ENCODE results near the gene GALNT1.

GALNT1 gene

DNA sequence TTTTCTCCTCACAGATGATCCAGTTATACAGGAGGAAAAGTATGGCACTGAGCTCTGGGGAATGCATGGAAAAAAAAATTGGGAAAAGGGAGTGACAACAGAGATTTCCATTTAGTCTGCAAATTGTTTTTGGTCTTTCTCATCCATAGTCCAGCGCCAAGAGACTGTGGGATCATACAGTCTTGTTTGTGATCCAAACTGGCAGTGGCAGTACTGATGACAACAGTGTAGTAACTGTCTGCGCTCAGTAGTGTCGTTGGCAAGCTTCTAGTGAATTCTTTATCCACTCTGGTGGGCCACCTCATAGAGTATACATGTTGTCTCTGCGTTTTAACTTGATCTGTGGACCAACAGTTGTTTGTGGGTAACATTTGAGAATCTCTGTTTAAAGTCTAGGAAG, 37.9 kb downstream of the GALNT1 start:
- DNase-seq: no peak

DNA sequence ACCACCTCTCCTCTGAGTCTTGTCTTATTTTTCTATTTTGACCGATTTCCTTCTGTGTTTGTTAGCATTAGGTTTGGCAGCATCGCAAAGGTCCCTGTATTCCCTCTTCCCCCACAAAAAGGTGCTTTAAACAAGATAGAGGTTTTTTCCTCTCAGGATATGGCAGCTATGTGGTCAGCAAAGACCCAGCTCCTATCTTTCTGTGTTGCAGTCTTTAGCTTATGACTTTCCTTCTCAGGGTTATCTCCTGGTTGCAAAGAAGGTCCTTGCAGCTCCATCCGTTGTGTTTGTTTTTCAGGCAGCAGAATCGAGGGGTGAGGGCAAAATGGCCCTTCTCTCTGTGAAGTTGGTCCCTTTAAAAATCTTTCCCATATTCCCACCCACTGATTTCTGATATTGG, 38.4 kb downstream of the GALNT1 start:
- DNase-seq: no peak

DNA sequence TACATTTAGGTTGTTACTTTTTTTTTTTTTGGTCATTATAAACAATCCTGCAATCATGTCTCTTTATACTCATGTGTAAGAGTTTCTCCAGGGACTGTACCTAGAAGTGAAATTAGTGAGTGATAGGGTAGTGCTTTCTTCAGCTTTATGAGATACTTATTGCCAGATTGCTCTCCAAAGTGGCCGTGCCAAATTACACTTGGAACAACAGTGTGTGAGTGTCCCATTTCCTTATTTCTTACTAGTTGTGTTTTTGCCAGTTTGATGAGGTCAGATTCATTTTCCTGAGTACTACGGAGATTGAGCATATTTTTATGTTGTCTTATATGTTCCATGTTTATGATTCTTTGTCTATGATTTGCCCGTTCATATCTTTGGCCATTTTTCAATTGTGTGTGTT, 39.2 kb downstream of the GALNT1 start:
- no peak for DNase-seq

DNA sequence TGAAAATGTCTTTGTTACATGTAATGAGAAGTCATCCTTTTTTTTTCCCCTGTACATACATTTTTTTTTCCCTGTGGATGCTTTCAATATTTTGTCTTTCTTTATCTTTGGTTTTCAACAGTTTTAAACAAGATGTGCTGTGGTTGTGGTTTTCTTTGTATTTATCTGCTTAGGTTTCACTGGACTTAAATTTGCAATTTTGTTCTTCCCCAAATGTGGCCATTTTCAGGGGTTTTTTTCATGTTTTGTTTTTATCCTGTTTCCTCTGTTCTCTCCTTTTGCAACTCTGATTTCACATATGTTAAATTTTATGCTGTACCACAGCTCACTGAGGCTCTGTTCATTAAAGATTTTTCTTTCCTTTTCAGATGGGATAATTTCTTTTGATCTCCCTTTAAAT, 41.7 kb downstream of the GALNT1 start:
- no peak for DNase-seq

GRCh38 chr18:35624146-35624545, 42.6 kb downstream of the GALNT1 start:
- DNase-seq: no peak

- no peak for DNase-seq
Observed at GRCh38 chr18:35625232-35625631, 43.7 kb downstream of the GALNT1 start.

DNA sequence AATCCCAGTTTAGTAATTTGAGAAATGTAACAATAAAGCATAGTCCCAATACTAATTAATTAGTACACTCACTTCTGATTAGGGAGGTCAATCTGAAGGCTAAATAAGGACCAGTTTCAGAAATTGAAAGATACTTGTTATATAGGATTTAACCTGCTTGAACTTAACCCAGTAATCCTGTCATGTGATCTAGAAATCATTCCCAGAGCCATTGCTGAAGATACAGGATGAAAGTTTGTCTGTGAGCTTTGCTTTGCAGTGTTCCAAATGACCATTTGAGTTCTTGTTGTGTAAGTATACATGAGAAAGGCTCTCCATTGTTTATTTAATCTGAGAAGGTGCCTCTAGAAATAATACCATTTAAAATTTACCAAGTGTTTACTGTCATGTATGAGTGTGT, 52.2 kb downstream of the GALNT1 start:
- DNase-seq: no peak

GRCh38 chr18:35634323-35634722, 52.8 kb downstream of the GALNT1 start:
- peak; percentile 32 for DNase-seq

DNA sequence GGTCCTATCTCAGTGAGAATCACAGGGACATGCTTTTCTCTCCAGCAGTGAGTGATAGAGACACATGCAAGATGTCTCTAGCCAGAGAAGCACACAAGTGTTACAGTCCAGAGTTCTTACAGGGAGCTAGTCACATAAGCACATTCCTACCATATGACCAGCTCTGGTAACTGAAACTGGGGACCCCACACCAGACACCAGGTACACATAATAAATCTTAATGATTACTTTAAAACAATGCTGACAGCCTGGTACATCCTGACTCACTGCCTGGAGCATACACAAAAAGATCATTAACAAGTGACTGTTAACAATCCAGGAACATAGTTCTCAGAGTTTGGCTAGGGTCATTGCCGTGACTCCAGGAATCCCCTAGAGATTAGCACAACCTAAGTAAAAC, 53.6 kb downstream of the GALNT1 start:
- peak; percentile 79 for DNase-seq

- DNase-seq: no peak
Observed at GRCh38 chr18:35637227-35637626, 55.7 kb downstream of the GALNT1 start.

- no peak for DNase-seq
Observed at GRCh38 chr18:35639296-35639695, 57.8 kb downstream of the GALNT1 start.

GRCh38 chr18:35641467-35641866, 59.9 kb downstream of the GALNT1 start:
- DNase-seq: no peak

- DNase-seq: no peak
Observed at GRCh38 chr18:35641916-35642315, 60.4 kb downstream of the GALNT1 start.

DNA sequence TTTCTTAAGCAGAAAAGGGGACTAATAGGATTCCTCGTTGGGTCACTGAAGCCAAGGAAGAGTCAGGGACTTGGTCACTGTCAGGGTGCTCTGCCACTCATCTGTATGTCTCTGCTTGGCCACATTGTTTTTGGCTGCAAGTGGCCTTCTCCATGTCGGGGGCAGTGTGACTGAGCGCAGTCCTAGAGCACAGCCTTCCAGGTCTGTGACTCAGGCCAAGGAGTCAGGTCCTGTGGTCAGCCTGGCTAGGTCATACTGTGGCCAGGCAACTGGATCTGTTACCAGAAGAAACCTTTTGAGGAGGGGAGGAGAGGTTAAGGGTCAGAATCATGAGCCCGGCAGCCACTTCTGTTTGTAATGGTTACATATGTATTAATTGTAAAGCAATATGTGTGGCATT, 61.3 kb downstream of the GALNT1 start:
- no peak for DNase-seq

GRCh38 chr18:35646449-35646848, 64.9 kb downstream of the GALNT1 start:
- no peak for DNase-seq

GRCh38 chr18:35653392-35654135, 72.0 kb downstream of the GALNT1 start:
- no peak for DNase-seq

GRCh38 chr18:35658112-35658511, 76.6 kb downstream of the GALNT1 start:
- DNase-seq: no peak

- no peak for DNase-seq
Observed at GRCh38 chr18:35661483-35662146, 80.1 kb downstream of the GALNT1 start.

- DNase-seq: no peak
Observed at GRCh38 chr18:35662293-35663062, 80.9 kb downstream of the GALNT1 start.

DNA sequence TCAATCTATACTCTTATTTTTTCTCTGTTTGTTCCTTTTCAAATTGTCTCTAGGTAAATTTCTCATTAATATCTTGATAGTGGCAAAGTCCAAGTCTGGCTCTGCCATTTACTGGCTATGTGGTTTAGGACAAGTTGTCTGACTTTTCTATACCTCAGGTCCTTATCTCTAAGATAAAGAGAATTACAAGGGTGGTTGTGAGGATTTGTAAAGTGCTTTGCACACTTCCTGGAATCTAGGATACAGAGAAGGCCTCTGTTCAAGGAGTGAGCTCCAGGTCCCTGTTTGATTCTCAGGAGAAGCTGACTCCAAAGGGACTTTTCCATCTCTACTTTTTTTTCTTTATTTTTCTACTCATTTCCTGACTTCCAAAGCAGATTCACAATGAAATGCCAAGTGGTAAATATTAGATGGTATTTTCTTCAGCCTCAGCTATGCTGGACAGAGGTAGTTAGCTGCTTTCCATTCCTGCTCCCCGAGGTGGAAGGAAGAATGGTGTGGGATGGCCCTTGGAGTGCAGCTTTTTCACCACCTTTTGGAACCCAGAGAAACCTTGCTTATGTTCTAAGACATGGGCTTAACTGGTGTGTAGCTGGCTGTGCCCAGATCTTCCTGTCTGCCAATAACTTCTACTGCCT, 90.5 kb downstream of the GALNT1 start:
- DNase-seq: no peak

GRCh38 chr18:35672897-35673296, 91.4 kb downstream of the GALNT1 start:
- DNase-seq: peak; percentile 22

GRCh38 chr18:35673682-35674081, 92.1 kb downstream of the GALNT1 start:
- DNase-seq: no peak

- DNase-seq: no peak
Observed at GRCh38 chr18:35680139-35680551, 98.6 kb downstream of the GALNT1 start.

All from fibroblast of skin of abdomen (primary cell).